GM18873 (cell line): Measurements from ENCODE around the gene RAB8B.

ENCODE experiments used
- ATAC-seq: cut with Tn5 transposase; IDR thresholded peaks from one replicate; pipeline ENCODE4 v1.9.1; 2021; ENCODE audit warnings: mild to moderate bottlenecking, moderate library complexity, moderate number of reproducible peaks; ENCODE audit not compliant: unreplicated experiment, low FRiP score

RAB8B gene

DNA sequence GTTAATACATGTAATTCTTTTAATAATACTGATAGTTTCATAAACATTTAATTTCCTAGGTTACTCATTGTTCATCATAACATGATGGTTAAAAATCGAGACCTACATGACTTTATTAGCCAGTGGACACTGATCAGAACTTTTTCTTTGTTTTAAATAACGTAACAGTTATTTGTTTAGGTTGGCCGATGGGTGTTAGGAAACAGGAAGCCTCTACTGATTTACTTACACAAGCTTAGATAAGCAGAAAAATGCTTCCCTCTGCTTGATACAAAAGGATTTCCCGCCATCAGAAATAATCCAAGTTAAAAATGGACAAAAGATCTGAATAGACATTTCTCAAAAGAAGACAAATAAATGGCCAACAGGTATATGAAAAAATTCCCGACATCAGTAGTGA lies 71.4 kb downstream of the RAB8B start:
- no peak for ATAC-seq

DNA sequence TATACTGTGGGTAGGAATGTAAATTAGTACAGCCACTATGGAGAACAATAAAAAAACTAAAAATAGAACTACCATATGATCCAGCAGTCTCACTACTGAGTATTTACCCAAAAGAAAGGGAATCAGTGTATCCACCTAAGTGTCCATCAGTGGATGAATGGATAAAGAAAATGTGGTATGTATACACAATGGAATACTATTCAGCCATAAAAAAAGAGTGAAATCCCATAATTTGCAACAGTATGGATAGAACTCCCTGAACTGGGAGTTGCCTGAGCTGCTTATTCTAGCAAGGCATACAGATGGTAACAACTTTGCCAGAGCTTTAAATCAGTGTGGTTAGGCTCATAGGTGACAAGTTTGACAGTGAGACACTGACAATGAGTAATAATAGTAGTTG lies 71.9 kb downstream of the RAB8B start:
- no peak for ATAC-seq

DNA sequence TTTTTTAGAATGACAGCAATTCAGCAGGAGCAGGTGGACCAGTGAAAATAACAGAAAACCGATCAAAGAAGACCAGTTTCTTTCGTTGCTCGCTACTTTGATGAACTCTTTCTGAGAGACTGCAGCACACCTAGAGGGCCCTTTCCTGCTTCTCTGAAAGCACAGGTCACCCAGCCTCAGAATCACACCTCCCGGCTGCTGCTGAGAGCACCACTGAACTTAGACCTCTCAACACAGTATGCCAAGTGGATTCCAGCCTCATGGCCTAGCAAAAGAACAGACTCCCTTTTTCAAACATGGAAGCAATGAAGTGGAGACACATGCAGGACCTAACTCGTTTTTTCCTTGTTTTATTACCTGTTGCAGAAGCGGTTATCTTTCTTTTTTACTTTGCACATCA lies 74.1 kb downstream of the RAB8B start:
- ATAC-seq, result no peak

DNA sequence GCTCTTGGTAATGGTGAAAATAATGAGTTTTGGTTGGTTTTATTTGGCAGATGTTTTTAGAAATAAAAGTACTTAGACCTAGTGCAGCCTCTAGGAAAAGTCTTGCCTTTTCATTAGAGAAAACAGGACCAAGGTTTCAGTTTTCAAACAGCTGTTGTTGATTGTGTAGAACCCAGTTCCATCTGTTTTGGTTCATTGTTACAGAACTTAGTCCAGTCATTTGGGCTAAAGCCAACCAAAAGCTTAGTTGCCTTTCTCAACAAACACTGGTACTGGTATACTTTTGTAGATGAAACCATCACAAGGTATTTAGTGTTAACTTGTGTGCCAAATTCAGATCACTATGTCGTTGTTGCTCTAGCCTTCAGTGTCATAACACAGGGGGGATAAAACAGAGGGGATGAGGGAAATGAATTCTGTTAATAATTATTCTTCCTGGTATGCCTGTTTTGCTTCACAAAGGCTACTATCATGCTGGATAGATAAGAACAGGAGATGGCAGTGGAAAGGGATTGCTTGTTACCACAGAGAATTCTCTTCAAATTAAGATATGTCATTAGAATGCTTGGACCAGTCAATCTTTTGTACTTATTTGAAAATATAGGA lies 75.4 kb downstream of the RAB8B start:
- ATAC-seq, result no peak

DNA sequence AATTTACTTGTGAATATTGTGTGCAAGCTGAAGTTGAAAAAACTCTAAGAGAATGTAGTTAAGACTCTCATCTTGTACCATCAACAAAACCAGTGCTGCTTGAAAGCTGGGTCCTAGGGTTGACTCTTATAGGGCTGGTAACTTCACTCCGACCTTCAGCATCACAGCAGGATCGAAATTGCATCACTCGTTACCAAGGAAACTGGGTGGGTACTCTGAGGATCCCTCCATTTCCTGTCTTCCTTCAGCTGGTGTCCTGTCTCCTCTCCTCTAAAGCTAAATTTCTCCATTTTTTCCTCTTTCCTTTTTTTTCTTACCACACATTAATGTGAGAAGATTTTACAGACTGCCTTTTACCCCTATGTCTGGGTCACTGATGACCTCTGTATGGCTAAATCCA lies 85.0 kb downstream of the RAB8B start:
- ATAC-seq, result no peak

DNA sequence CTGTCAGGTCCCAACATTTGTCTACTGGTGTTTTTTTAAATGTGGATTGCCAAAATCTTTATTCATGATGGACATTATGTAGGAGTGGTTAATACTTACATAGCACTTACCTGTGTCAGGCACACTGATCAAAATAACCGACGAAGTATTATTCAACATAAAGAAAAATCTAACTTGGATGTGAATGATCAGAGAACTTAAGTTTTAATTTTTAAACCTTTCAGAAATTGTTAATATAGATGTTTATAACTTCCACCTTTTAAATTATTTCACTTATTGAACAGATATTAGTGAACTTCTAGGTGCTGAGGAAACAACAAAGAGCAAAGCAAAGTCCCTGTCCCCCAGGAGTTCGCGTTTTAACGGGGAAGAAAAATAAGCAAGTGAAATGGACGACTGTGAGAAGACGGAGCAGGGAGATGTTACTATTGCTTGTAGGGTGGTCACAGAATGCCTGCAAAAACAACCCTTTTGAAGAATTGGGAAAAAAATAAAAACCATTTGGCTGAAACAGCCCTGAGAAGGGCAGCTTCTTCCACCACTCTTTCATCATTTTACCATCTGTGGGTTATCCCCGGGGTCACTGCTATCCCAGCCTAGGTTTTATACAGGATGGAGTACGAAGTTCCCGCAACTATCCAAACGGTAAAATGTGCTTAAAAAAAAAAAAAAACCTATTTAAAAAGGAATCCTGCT lies 87.1 kb downstream of the RAB8B start:
- no peak for ATAC-seq

DNA sequence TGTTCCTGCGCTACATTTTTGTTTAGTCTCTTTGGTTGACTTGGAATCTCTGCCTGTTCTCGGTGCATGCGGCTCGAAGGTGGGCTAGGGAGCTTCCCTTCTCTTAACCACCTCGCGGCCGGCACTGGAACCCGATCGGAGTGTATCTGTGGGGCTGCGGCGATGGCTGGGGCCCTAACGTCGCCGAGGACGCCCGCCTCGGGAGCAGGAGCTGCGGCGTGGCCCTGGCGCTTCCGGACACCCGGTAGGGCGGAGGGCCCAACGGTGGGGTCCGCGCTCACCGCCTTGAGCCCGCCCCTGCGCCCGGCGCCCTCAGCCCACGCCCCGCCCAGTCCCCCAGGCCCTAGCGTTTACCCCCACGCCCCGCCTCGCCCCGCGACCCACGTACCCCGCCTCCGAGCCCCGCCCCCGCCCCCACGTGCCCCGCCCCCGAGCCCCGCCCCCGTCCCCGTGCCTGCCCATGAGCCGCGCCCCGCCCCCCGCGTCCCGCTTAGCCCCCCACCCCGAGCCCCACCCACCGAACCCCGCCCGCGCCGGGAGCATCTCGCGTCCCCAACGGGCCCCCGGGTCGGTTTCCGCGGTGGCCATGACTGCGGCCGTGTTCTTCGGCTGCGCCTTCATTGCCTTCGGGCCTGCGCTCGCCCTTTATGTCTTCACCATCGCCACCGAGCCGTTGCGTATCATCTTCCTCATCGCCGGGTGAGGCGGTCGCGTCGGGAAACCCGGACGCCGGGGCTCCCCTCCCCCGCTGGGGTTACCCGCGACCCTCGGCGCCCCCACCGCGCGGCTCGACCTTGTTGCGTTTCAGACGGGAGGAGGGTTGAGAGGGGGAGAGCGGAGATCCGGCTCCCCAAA lies 87.9 kb downstream of the RAB8B start, which contains the start of gene APH1B:
APH1B (plus strand) TSS at position 568 of the 855 bp plus-strand sequence; CDS start at position 587, 19 bp downstream.
- no peak for ATAC-seq

DNA sequence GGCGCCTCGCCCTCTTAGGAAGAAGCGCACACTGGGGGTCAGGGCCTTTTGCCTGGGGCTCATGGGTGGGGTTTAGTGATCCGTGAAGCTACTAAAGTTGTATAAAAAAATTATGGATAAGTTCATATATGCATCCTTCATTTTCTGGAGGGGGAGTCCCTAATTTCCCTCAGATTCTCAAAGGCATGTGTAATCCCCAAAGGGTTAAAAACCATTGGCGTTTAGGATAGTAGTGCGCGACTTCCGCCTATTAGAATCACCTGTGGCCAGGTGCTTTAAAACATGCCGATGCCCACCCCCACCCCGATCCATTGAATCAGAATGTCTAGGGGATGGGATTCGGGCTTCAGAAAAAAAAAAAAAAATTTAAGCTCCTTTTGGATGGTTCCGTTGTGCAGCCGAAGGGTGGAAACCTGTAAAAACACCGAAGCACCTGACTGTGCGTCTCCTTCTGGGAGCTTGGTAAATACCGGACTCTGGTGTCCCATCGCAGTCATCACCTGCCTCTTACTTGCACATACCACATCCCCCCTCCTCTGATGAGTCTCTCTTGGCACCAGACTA lies 88.6 kb downstream of the RAB8B start:
- ATAC-seq, result no peak

DNA sequence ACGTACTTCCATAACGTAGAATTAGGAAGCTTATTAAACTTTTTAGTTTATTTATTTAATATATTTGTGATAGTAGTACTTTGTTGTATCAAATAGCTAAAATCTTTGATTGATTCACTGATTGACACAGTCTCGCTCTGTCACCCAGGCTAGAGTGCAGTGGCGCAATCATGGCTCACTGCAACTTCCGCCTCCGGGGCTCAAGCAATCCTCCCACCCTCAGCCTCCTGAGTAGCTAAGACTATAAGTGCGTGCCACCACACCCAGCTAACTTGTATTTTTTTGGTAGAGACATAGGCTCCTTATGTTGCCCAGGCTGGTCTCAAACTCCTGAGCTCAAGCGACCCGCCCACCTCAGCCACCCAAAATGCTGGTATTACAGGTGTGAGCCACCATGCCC lies 93.7 kb downstream of the RAB8B start:
- no peak for ATAC-seq

DNA sequence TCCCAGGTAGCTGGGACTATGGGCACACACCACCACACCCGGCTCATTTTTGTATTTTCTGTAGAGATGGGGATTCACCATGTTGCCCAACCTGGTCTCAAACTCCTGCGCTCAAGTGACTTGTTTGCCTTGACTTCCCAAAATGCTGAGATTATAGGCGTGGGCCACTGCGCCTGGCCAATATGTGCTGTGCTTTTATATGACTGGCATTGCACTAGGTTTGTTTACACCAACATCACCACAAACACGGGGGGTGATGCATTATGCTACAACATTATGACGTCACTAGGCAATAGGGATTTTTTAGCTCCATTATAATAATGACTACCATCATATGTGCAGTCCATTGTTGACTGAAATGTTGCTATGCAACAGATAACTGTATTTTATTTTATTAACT lies 94.9 kb downstream of the RAB8B start:
- ATAC-seq, result no peak

DNA sequence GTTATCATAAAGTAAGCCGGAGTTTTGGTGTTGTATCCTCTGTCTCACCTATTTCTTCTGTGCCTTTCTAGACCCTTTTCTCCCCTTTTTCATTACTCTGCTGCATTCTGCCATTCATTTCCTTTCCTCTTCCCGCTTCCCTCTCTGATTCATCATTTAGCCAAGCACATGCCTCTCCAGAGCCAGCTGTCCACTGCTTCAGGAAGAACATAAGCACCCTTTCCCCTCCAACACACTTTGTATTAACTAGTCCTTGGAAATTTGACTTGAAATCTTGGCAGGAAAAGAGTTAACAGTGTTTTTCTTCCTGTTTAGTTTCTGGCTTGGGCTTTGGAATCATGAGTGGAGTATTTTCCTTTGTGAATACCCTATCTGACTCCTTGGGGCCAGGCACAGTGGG lies 97.7 kb downstream of the RAB8B start:
- no peak for ATAC-seq

DNA sequence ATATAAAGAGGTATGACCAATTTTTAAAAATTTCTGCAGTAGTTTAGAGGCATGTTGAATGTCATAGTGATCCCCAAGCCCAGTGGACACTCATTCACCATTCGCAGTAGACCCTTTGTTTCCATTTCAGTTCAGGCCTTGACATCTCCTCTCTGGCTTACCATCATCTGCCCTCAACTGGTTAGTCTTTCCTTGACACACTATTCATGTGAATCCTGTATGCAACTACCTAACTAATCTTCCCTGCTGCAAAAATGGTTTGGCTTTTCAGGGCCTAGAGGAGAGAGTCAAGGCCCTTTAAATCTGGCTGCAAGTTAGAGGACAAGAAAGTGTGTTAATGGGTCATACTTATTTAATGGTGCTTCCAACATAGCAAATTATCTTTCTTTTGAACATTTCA lies 98.9 kb downstream of the RAB8B start:
- ATAC-seq, result no peak

DNA sequence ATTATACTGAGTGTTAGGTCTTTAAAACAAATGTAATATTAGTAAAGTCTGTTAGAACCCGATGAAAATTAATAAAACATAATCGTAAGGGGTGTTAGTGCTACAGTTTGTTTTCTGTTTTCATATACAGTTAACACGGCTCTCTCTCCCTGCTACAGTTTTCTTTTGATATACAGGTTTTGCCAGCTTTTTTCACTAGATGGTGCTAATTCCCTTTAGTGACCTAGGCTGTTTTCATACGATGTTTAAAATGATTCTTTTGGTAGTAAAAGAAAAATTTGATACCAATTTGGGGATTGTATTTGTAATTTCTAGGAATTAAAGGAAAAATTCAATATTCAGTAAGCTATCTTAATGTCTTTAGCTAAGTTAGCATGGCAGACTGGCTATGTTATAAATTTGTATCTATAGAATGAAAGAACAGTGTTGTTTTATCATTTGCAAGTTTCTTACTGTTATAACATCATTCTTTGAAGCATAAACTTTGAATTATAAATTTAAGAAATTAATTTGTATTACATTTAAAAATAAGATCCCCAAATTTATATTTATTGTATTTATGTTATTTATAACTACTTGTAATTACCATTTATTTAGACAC lies 99.5 kb downstream of the RAB8B start:
- no peak for ATAC-seq

DNA sequence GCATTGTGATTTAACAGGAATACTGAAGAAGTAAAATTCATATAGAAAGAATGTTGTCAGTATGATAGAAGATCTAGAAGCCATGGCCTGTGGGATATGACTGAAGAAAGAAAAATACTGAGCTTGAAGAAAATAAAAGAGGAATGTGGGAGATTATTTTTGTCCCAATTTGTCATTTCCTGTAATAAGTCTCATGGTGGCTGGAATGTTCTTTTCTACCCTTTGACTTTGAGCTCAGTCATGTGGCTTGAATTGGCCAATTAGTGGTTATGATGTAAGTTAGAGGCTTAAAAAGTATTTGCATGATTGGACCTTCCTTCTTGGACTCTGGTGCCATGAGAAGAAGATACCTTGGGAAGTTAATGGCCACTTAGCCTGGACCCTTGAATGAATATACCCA lies 102.1 kb downstream of the RAB8B start:
- ATAC-seq, result no peak

DNA sequence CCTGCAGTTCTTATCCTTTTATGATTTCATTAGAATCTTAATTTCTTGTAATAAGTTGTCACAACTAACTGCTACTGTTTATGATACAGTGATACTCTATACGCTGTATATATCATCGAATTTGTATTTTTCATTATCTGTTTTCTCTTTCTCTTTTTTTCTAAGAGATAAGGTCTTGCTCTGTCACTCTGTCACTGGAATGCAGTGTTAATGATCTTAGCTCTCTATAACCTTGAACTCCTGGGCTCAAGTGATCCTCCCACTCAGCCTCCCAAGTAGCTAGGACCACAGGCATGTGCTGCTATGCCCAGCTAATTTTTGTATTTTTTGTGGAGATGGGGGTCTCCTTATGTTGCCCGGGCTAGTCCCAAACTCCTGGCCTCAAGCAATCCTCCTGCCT lies 102.8 kb downstream of the RAB8B start:
- no peak for ATAC-seq

DNA sequence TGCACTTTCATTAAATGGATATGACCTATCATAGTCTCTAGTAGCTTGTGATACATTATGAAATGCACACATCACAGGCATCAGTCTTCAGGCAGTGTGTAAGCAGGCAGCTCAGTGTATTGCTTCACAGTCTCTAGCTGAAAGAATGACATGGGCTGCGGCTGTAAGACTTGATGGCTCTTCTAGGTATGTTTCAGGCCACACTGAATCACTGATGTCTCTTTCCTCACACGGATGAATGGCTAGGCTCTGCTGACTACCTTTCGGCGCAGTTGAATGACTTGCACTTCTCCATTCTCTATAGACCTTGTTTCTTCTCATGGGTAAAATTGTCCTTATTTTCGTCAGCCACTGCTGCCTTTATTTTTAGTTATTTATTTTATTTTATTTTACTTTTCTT lies 103.4 kb downstream of the RAB8B start:
- no peak for ATAC-seq

DNA sequence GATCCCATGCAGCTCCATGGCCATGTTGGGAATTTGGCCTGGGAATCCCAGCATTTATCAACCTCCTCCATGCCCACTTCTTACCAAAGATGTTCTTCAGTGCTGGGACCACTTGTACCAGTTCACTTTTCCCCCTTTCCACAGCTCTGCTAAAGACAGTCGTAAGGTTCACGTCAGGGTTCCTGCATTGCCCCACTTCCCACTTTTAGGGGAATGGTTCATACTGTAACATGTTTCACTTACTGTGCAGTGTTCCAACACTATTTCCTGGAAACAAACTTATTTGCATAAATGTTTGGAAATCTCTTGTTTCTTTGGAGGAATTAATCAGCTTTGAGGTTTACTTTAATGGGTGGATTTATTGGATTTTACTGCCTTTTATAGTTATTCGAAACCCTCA lies 105.0 kb downstream of the RAB8B start:
- no peak for ATAC-seq

DNA sequence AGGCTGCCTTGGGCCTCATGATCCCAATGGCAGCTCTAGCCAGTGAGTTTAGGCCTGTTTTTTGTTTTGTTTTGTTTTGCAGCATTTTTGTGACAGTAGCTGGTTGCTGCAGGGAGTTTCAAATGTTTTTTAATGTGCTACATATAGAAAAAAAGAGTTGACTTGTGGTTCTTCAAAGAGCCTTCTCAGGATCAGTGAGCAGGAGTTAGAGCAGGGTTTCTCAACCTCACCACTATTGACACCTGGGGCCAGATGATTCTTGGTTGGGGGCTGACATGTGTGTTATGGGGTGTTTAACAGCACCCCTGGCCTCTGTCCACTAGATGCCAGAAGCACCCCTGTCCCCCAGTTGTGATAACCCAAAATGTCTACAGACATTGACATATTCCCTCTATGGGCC lies 105.9 kb downstream of the RAB8B start:
- ATAC-seq, result no peak

DNA sequence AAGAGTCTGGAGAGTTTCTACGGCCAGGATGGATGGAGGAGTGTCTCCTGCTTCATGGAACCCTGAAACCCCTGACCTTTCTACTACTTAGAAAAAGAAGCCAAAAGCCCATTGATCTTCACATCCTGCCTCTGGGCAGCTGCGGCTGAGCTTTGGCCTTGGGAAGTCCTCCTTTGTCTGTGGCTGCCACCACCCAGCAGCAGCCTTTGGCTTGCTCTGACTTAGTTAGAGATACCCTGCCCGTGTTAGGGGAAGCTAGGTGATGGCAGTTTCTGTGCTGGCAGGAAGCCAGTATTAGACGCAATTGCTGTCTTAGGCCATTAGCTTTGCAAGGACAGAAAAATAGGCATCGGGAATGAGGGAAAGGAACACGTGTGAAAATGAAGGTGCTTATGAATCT lies 106.8 kb downstream of the RAB8B start:
- ATAC-seq, result no peak

DNA sequence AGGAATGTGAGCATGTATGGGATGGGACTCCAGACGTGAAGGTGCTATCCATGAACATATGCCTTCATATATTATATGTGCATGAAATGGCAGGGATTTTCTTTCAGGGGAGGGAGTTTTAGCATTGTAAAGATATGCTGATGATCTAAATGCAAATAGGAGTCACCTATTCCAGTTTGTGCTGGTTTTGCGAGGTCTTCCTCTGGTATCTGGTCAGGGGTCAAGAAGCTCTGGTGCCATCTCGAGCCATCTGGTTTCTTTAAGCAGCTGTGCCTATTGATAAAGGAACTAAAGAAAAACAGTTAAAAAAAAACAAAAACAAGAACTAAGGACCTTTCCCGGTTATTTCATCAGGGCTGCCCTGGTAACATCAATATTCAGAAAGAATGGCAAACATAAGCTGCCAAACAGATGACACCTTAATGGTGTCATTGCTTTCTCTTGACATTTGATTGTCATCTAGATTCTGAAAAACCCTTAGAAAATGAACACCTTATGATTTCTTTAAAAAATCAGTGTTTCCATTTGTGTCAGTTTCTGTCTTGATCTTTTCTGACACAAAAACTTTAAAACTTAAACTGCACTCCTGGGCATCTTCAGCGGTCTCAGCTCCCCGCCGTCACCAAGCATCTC lies 110.7 kb downstream of the RAB8B start:
- ATAC-seq, result no peak
